Ramos (cell line): ENCODE data around the gene DSCAM.
"Not testable (repeated sequence)": the region's sequence is repeated elsewhere in the genome, so short reads cannot be mapped to it uniquely, and the experiment has no call there.

Experiments used
- in situ Hi-C: fragments of 300-500 bp; cut with MboI; formaldehyde crosslinking; loops from one replicate; pipeline ENCODE4 v1.14.3; 2022; ENCODE audit warnings: low sequenced_read_pairs; ENCODE audit not compliant: unreplicated experiment

Gene DSCAM

GRCh38 chr21:40276001-40276400 lies 571.0 kb downstream of the DSCAM start:
- in situ Hi-C loops: no loop called here

- in situ Hi-C loops: no loop called here
Observed at GRCh38 chr21:40272037-40272436, 574.9 kb downstream of the DSCAM start.

GRCh38 chr21:40271164-40271563 lies 575.8 kb downstream of the DSCAM start:
- in situ Hi-C loops: no loop called here

- in situ Hi-C loops: no loop called here
Observed at GRCh38 chr21:40270047-40270446, 576.9 kb downstream of the DSCAM start.

- in situ Hi-C loops: no loop called here
Observed at GRCh38 chr21:40269239-40269638, 577.7 kb downstream of the DSCAM start.

GRCh38 chr21:40258456-40258855 lies 588.5 kb downstream of the DSCAM start:
- in situ Hi-C loops: not testable (repeated sequence)

- in situ Hi-C loops: no loop called here
Observed at GRCh38 chr21:40257342-40257741, 589.6 kb downstream of the DSCAM start.

GRCh38 chr21:40255518-40256444 lies 591.2 kb downstream of the DSCAM start:
- in situ Hi-C loops: no loop called here

GRCh38 chr21:40254540-40255465 lies 592.2 kb downstream of the DSCAM start:
- in situ Hi-C loops: no loop called here

- in situ Hi-C loops: no loop called here
Observed at GRCh38 chr21:40253112-40253511, 593.8 kb downstream of the DSCAM start.

GRCh38 chr21:40250514-40251294 lies 596.3 kb downstream of the DSCAM start:
- in situ Hi-C loops: no loop called here

- in situ Hi-C loops: no loop called here
Observed at GRCh38 chr21:40244981-40245380, 602.0 kb downstream of the DSCAM start.

GRCh38 chr21:40243685-40244084 lies 603.3 kb downstream of the DSCAM start:
- in situ Hi-C loops: no loop called here

- in situ Hi-C loops: no loop called here
Observed at GRCh38 chr21:40242586-40243265, 604.2 kb downstream of the DSCAM start.

- in situ Hi-C loops: no loop called here
Observed at GRCh38 chr21:40235528-40235927, 611.4 kb downstream of the DSCAM start.

- in situ Hi-C loops: no loop called here
Observed at GRCh38 chr21:40231979-40232378, 615.0 kb downstream of the DSCAM start.

GRCh38 chr21:40227096-40227495 lies 619.9 kb downstream of the DSCAM start:
- in situ Hi-C loops: no loop called here

- in situ Hi-C loops: no loop called here
Observed at GRCh38 chr21:40215941-40216340, 631.0 kb downstream of the DSCAM start.

GRCh38 chr21:40210251-40210650 lies 636.7 kb downstream of the DSCAM start:
- in situ Hi-C loops: no loop called here

- in situ Hi-C loops: no loop called here
Observed at GRCh38 chr21:40208948-40209345, 638.0 kb downstream of the DSCAM start.
